ENCODE data around the gene PTPN14. TPM values are rescaled to one million over a fixed set of nuclear protein-coding genes. Genes with fewer than 3 reads are reported as not detected.

Gene PTPN14
- polyA plus RNA-seq, 1 experiment = 34.2 TPM

GRCh38 chr1:214474467-214474866, 76.9 kb downstream of the PTPN14 start:
- no peak overlapping the region for H3K27ac ChIP-seq (ENCODE audit: low read depth, low read length)
- no peaks in the 10 kb centered on the region for H3K9me3 ChIP-seq (ENCODE audit: control insufficient read depth, insufficient read depth, low read length)
- CTCF ChIA-PET = interaction anchor here (1.5 kb wide), 1 partner anchor 213 kb away, joined by 3 read pairs; no protein-coding TSS in a partner anchor
- no peaks in the 10 kb centered on the region for H3K27me3 ChIP-seq (ENCODE audit: control insufficient read depth, insufficient read depth, low read length)
- no peak for DNase-seq (ENCODE audit: low read depth, low spot score)
- no peak overlapping the region for H3K4me3 ChIP-seq (ENCODE audit: low read depth, low read length)
- no peak for TF ChIP-seq CTCF (IDR thresholded peaks at IDR 0.05; ENCODE audit: low read depth, low read length)
- POLR2A ChIA-PET = interaction anchor here (2.9 kb wide), 1 partner anchor 77 kb away, joined by 8 read pairs; the partner anchor contains the start of gene PTPN14

GRCh38 chr1:214473862-214474261, 77.5 kb downstream of the PTPN14 start:
- H3K4me3 ChIP-seq (ENCODE audit: low read depth, low read length) = no peak overlapping the region
- H3K27ac ChIP-seq (ENCODE audit: low read depth, low read length) = no peak overlapping the region
- CTCF ChIA-PET = interaction anchor here (1.0 kb wide), 1 partner anchor 8 kb away, joined by 3 read pairs; no protein-coding TSS in a partner anchor
- H3K9me3 ChIP-seq (ENCODE audit: control insufficient read depth, insufficient read depth, low read length) = no peaks in the 10 kb centered on the region
- no peak for TF ChIP-seq CTCF (IDR thresholded peaks at IDR 0.05; ENCODE audit: low read depth, low read length)
- H3K27me3 ChIP-seq (ENCODE audit: control insufficient read depth, insufficient read depth, low read length) = no peaks in the 10 kb centered on the region
- no peak for DNase-seq (ENCODE audit: low read depth, low spot score)
- POLR2A ChIA-PET = interaction anchor here (1.3 to 2.9 kb wide), 2 partner anchors 78 to 120 kb away, joined by 3 to 8 read pairs; partner anchors contain the start of gene PTPN14

- no peaks in the 10 kb centered on the region for H3K9me3 ChIP-seq (ENCODE audit: control insufficient read depth, insufficient read depth, low read length)
- ChIA-PET CTCF (interaction anchor here (1.0 kb wide), 1 partner anchor 9 kb away, joined by 3 read pairs; no protein-coding TSS in a partner anchor), POLR2A (interaction anchor here (1.3 to 2.9 kb wide), 2 partner anchors 78 to 120 kb away, joined by 3 to 8 read pairs; partner anchors contain the start of gene PTPN14)
- H3K27ac ChIP-seq (ENCODE audit: low read depth, low read length) = no peak overlapping the region
- peak; percentile 39 for DNase-seq (ENCODE audit: low read depth, low spot score)
- H3K4me3 ChIP-seq (ENCODE audit: low read depth, low read length) = no peak overlapping the region
- TF ChIP-seq CTCF (IDR thresholded peaks at IDR 0.05; ENCODE audit: low read depth, low read length) = no peak
- no peaks in the 10 kb centered on the region for H3K27me3 ChIP-seq (ENCODE audit: control insufficient read depth, insufficient read depth, low read length)
Measured at GRCh38 chr1:214473387-214473786, 78.0 kb downstream of the PTPN14 start.

- no peak overlapping the region for H3K4me3 ChIP-seq (ENCODE audit: low read depth, low read length)
- no peaks in the 10 kb centered on the region for H3K27me3 ChIP-seq (ENCODE audit: control insufficient read depth, insufficient read depth, low read length)
- TF ChIP-seq CTCF (IDR thresholded peaks at IDR 0.05; ENCODE audit: low read depth, low read length) = no peak
- H3K9me3 ChIP-seq (ENCODE audit: control insufficient read depth, insufficient read depth, low read length) = no peaks in the 10 kb centered on the region
- peak overlapping the region; percentile 32 for H3K27ac ChIP-seq (ENCODE audit: low read depth, low read length)
- no peak for DNase-seq (ENCODE audit: low read depth, low spot score)
- CTCF ChIA-PET = interaction anchor here (0.8 kb wide), 1 partner anchor 112 kb away, joined by 4 read pairs; no protein-coding TSS in a partner anchor
- POLR2A ChIA-PET = interaction anchor here (1.3 to 2.9 kb wide), 2 partner anchors 79 to 119 kb away, joined by 3 to 8 read pairs; partner anchors contain the start of gene PTPN14
Measured at GRCh38 chr1:214472364-214472763, 79.0 kb downstream of the PTPN14 start.

GRCh38 chr1:214471458-214471857, 79.9 kb downstream of the PTPN14 start:
- CTCF ChIA-PET = interaction anchor here (0.7 kb wide), 1 partner anchor 65 kb away, joined by 3 read pairs; no protein-coding TSS in a partner anchor
- H3K27ac ChIP-seq (ENCODE audit: low read depth, low read length) = no peak overlapping the region

More at GRCh38 chr1:214471458-214471857, 79.9 kb downstream of the PTPN14 start:
- Histone ChIP-seq H3K4me3 (ENCODE audit: low read depth, low read length) (no peak overlapping the region), H3K9me3 (ENCODE audit: control insufficient read depth, insufficient read depth, low read length) (no peaks in the 10 kb centered on the region), H3K27me3 (ENCODE audit: control insufficient read depth, insufficient read depth, low read length) (no peaks in the 10 kb centered on the region)
- DNase-seq (ENCODE audit: low read depth, low spot score) = no peak
- TF ChIP-seq CTCF (IDR thresholded peaks at IDR 0.05; ENCODE audit: low read depth, low read length) = no peak
- POLR2A ChIA-PET = interaction anchor here (2.9 kb wide), 1 partner anchor 80 kb away, joined by 8 read pairs; the partner anchor contains the start of gene PTPN14

Measured in AG04450 (cell line).